Esophagus muscularis mucosa (tissue), 4 donors: ENCODE measurements around the gene HMOX1. TPM values are rescaled to one million over a fixed set of nuclear protein-coding genes. Genes with fewer than 3 reads are reported as not detected.

Experiments
- DNase-seq: peaks from one replicate; pipeline ENCODE4 v3.0.0-alpha.2; 2017; ENCODE audit errors: extremely low spot score
- H3K27ac ChIP-seq, 4 donors: fragments of 200-600 bp; sonication (generic); replicated peaks in 1 of 4; 1 replicate in 3 of 4; 2 replicates in 1 of 4; pipeline ENCODE4 v1.5.1; 2016 to 2019; ENCODE audit warnings: mild to moderate bottlenecking in 1 of 4
- H3K27me3 ChIP-seq, 4 donors: fragments of 200-600 bp; sonication (generic); one replicate each; pipeline versions ENCODE4 v1.5.1 to v1.6.0; 2016 to 2019
- H3K36me3 ChIP-seq, 4 donors: fragments of 200-600 bp; sonication (generic); one replicate each; pipeline ENCODE4 v1.5.1; 2016 to 2019
- H3K4me1 ChIP-seq, 4 donors: fragments of 200-600 bp; sonication (generic); one replicate each; pipeline ENCODE4 v1.5.1; 2016 to 2019
- H3K4me3 ChIP-seq, 4 donors: fragments of 200-600 bp; sonication (generic); 1 replicate in 2 of 4; 2 replicates in 2 of 4; pipeline ENCODE4 v1.5.1; 2016 to 2019; ENCODE audit warnings: mild to moderate bottlenecking in 4 of 4, moderate library complexity in 1 of 4
- H3K9me3 ChIP-seq, 4 donors: fragments of 200-600 bp; sonication (generic); 1 replicate in 3 of 4; 2 replicates in 1 of 4; pipeline ENCODE4 v1.5.1; 2016 to 2019
- CTCF ChIP-seq, 3 experiments: fragments of 200-600 bp in 2 of 3; fragments of 450-650 bp in 1 of 3; sonication (generic) in 2 of 3; IDR thresholded peaks; one replicate each; pipeline ENCODE4 v1.5.1; 2017 to 2019; ENCODE audit warnings: antibody characterized with exemption in 3 of 3, mild to moderate bottlenecking in 2 of 3, moderate library complexity in 1 of 3
- EP300 ChIP-seq: sonication (generic); formaldehyde crosslinking; IDR thresholded peaks from one replicate; pipeline ENCODE4 v1.6.1; 2017; ENCODE audit warnings: antibody characterized with exemption
- POLR2A ChIP-seq: fragments of 450-650 bp; IDR thresholded peaks from one replicate; pipeline ENCODE4 v1.6.1; 2017; ENCODE audit warnings: antibody characterized with exemption, moderate library complexity, mild to moderate bottlenecking, low read depth
- POLR2AphosphoS5 ChIP-seq, 2 donors: sonication (generic); formaldehyde crosslinking; IDR thresholded peaks; one replicate each; pipeline ENCODE4 v1.6.1; 2017; ENCODE audit warnings: antibody characterized with exemption in 2 of 2
- WGBS: methylation state at CpG from one replicate; pipeline ENCODE4 v1.1.5; 2018; 5-methylcytosine and 5-hydroxymethylcytosine counted together
- intact Hi-C: fragments of 100-400 bp; cut with DNase I; formaldehyde crosslinking; loops from one replicate; pipeline ENCODE4 v1.15.1; 2023
- total RNA-seq, 4 donors: library from RNA; depleted of rRNA; stranded (reverse); fragments of >200 nt; gene quantifications; one replicate each; pipeline versions ENCODE4 v1.1.0 to v1.2.1, GENCODE V29; 2016

The HMOX1 gene
- total RNA-seq, 4 donors from 2014 or later: 8.7 to 603 (median 13.0) TPM

DNA sequence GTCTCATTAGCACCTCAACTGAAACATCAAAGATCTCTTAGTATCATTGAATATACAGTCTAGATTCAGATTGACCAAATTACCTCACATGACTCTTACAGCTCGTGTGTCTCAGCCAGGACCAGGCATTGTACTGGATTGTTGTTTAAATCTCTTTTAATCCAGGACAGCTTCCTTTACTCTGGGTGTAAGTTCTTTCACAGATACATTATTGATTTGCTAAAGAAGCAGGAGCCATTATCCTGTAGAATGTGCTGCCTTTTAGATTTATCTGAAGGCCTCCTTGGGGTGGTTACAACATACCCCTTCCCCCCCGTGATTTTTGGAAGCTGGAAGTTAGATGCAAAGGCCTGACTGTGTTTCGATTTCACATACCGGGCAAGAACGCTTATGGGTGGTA is 23.3 kb downstream of the HMOX1 start:
- H3K4me3 ChIP-seq: no peak overlapping the region
- H3K4me1 ChIP-seq: peaks cover 8 to 19% (median 15%) of the 10 kb centered on the region in 4 donors
- no peak overlapping the region for H3K27ac ChIP-seq
- intact Hi-C loops: no loop called here
- H3K27me3 ChIP-seq: no peaks in the 10 kb centered on the region
- TF ChIP-seq CTCF (IDR thresholded peaks at IDR 0.05) (no peak), POLR2AphosphoS5 (IDR thresholded peaks at IDR 0.05) (no peak), POLR2A (no peak), EP300 (no peak)
- no peaks in the 10 kb centered on the region for H3K9me3 ChIP-seq
- peaks cover 20 to 76% (median 54%) of the 10 kb centered on the region in 4 donors for H3K36me3 ChIP-seq
- DNase-seq: no peak
- 86% methylated on average over 5 of the region's 5 CpGs for WGBS

DNA sequence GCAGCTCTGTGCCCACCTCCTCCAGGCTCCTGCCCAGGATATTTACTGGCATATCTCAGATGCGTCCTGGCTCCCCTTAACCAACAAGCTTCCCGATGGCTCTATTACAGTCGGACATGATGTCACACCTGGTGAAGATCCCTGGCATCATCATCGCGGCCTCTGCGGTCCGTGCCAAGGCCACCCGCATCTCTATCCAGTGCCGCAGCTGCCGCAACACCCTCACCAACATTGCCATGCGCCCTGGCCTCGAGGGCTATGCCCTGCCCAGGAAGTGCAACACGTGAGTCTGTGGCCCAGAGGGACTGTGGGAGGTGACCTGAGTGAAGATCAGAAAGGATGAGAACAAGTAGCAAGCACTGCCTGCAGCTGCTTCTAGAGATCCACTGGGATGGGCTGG is 25.5 kb downstream of the HMOX1 start:
- TF ChIP-seq POLR2AphosphoS5 (IDR thresholded peaks at IDR 0.05) (no peak), EP300 (no peak), CTCF (IDR thresholded peaks at IDR 0.05) (no peak), POLR2A (no peak)
- no peak for DNase-seq
- Histone ChIP-seq H3K27ac (no peak overlapping the region), H3K36me3 (peaks cover 33 to 95% (median 76%) of the 10 kb centered on the region in 4 donors), H3K27me3 (no peaks in the 10 kb centered on the region), H3K4me1 (peaks cover 0 to 2% (median under 1%) of the 10 kb centered on the region in 4 donors), H3K4me3 (no peak overlapping the region), H3K9me3 (no peaks in the 10 kb centered on the region)
- WGBS: 95% methylated on average over 12 of the region's 13 CpGs
- intact Hi-C loops: no loop called here

- 85% methylated on average over 7 of the region's 7 CpGs for WGBS
- H3K36me3 ChIP-seq: peaks cover 33 to 99% (median 84%) of the 10 kb centered on the region in 4 donors
- intact Hi-C loops: no loop called here
These were observed 26.5 kb downstream of the HMOX1 start for GRCh38 chr22:35407362-35407761.

DNA sequence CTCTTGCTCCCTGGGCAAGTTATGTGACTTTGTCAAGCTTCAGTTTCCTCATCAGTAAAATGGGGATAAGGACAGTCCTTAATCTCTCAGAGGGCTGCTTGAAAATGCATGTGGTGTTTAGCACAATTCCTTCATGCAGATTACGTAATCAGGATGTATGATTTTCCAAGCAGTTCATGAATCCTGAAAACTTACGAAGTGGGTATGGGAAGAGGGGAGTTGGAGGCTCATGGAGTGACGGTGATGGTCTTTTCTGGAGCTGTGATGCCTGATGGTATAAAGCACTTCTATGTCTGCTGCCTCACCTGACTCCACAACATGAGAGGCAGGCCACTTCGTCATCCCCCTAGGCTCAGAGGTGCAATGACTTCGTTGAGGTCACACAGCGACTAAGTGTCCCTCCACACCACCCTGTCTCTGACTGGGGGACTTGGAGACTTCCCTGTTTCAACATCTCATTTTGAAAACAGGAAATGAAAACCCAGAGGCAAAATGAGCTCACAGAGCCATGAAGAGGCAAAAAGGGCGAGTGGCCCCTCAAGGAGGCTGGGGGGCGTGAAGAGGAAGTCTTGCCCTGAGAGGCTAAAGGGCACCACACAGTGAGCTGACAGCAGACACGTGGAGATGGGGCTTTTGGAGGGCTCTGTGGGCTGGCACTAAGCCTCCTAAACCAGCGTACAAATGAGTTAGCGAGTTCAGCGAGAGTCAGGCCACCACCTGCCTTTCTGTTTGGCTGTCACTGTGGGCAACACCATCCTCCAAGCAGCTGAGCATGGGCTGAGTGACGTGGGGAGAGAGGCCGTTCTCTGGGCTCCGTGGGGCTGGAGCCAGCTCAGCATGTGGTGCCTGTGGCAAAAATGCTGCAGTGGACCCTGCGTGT is 29.1 kb downstream of the HMOX1 start:
- WGBS: 85% methylated on average over 9 of the region's 16 CpGs
- peaks cover 32 to 100% (median 91%) of the 10 kb centered on the region in 4 donors for H3K36me3 ChIP-seq

More at GRCh38 chr22:35407362-35407761, 26.5 kb downstream of the HMOX1 start:
- no peaks in the 10 kb centered on the region for H3K9me3 ChIP-seq
- H3K4me1 ChIP-seq: no peaks in the 10 kb centered on the region
- no peaks in the 10 kb centered on the region for H3K27me3 ChIP-seq
- no peak overlapping the region for H3K4me3 ChIP-seq
- DNase-seq: no peak
- H3K27ac ChIP-seq: no peak overlapping the region
- no peak for TF ChIP-seq CTCF (IDR thresholded peaks at IDR 0.05)
- TF ChIP-seq POLR2A: no peak
- TF ChIP-seq EP300: no peak
- TF ChIP-seq POLR2AphosphoS5 (IDR thresholded peaks at IDR 0.05): no peak

More for the DNA sequence above, 29.1 kb downstream of the HMOX1 start:
- no peaks in the 10 kb centered on the region for H3K27me3 ChIP-seq
- no peak overlapping the region for H3K4me3 ChIP-seq
- intact Hi-C loops: loop anchor here (10.0 kb wide), 1 partner anchor 65 kb away; no protein-coding TSS in a partner anchor
- DNase-seq: no peak
- H3K9me3 ChIP-seq: no peaks in the 10 kb centered on the region
- H3K27ac ChIP-seq: peak overlapping the region in 1 of 4 donors; percentile 13
- no peaks in the 10 kb centered on the region for H3K4me1 ChIP-seq
- TF ChIP-seq CTCF (IDR thresholded peaks at IDR 0.05) (no peak), EP300 (no peak), POLR2AphosphoS5 (IDR thresholded peaks at IDR 0.05) (no peak), POLR2A (no peak)
